ENCODE results near the gene BMP6. TPM values are rescaled to one million over a fixed set of nuclear protein-coding genes. Genes with fewer than 3 reads are reported as not detected.

BMP6 gene
- polyA plus RNA-seq, 3 donors = not detected

DNA sequence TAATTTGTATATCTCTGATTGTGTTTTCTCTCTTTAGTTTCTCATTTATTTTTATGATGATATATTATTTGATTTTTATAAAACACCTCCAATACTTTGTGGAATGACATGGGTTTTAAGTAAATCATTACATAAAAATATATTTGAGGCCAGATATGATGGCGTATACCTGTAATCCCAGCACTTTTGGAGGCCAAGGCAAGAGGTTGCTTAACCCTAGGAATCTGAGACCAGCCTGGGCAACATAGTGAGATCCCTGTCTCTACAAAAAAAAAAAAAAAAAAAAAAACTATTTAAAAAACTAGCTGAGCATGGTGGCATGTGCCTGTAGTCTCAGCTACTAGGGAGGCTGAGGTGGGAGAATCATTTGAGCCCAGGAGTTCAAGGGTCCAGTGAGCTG is 87.3 kb downstream of the BMP6 start:
- no peak overlapping the region for H3K27ac Mint-ChIP-seq

GRCh38 chr6:7813704-7814103 is 87.8 kb downstream of the BMP6 start:
- Histone ChIP-seq H2AFZ (ENCODE audit: insufficient read depth, low read depth, low read length, poor library complexity, severe bottlenecking) (no peak overlapping the region), H3K27ac (ENCODE audit: low read depth in 1 of 2, low read length in 2 of 2) (no peak overlapping the region), H3K27me3 (ENCODE audit: control insufficient read depth in 2 of 2, insufficient read depth in 2 of 2, low read length in 2 of 2) (no peaks in the 10 kb centered on the region), H3K79me2 (ENCODE audit: insufficient read depth, low read length) (no peaks in the 10 kb centered on the region), H3K36me3 (replicated peaks in 1 of 2; ENCODE audit: control insufficient read depth in 1 of 2, insufficient read depth in 2 of 2, low read length in 2 of 2) (no peaks in the 10 kb centered on the region), H3K4me3 (replicated peaks in 1 of 3; ENCODE audit: low read depth in 2 of 3, low read length in 3 of 3) (no peak overlapping the region), H3K9me3 (replicated peaks in 1 of 2; ENCODE audit: control insufficient read depth in 1 of 2, insufficient read depth in 1 of 2, low read length in 2 of 2) (no peaks in the 10 kb centered on the region), H3K9ac (ENCODE audit: insufficient read depth, low read length, poor library complexity, severe bottlenecking) (no peak overlapping the region), H3K4me2 (replicated peaks; ENCODE audit: extremely low read depth, low read length, poor library complexity, severe bottlenecking) (no peak overlapping the region), H3K4me1 (ENCODE audit: control insufficient read depth in 1 of 2, insufficient read depth in 2 of 2, low read length in 2 of 2) (no peaks in the 10 kb centered on the region), H4K20me1 (ENCODE audit: insufficient read depth, low read length) (no peaks in the 10 kb centered on the region)
- Mint-ChIP-seq H3K4me1 (no peaks in the 10 kb centered on the region), H3K27ac (no peak overlapping the region), H3K9me3 (peaks cover 0 to 2% (median 0%) of the 10 kb centered on the region in 7 donors), H3K36me3 (no peaks in the 10 kb centered on the region), H3K4me3 (no peak overlapping the region), H3K27me3 (ENCODE audit: low read depth in 3 of 3) (peaks cover 0 to 3% (median 1%) of the 10 kb centered on the region in 3 donors)
- intact Hi-C loops (cut with micrococcal nuclease) = no loop called here
- TF ChIP-seq, protein P1, sequence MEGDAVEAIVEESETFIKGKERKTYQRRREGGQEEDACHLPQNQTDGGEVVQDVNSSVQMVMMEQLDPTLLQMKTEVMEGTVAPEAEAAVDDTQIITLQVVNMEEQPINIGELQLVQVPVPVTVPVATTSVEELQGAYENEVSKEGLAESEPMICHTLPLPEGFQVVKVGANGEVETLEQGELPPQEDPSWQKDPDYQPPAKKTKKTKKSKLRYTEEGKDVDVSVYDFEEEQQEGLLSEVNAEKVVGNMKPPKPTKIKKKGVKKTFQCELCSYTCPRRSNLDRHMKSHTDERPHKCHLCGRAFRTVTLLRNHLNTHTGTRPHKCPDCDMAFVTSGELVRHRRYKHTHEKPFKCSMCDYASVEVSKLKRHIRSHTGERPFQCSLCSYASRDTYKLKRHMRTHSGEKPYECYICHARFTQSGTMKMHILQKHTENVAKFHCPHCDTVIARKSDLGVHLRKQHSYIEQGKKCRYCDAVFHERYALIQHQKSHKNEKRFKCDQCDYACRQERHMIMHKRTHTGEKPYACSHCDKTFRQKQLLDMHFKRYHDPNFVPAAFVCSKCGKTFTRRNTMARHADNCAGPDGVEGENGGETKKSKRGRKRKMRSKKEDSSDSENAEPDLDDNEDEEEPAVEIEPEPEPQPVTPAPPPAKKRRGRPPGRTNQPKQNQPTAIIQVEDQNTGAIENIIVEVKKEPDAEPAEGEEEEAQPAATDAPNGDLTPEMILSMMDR (IDR thresholded peaks at IDR 0.05) = no peak
- whole genome bisulfite sequencing (ENCODE audit: insufficient coverage) = 96% methylated on average over 3 of the region's 3 CpGs
- no peak for DNase-seq

More for the DNA sequence above, 87.3 kb downstream of the BMP6 start:
- Mint-ChIP-seq H3K36me3 (no peaks in the 10 kb centered on the region), H3K4me1 (no peaks in the 10 kb centered on the region), H3K4me3 (no peak overlapping the region), H3K27me3 (ENCODE audit: low read depth in 3 of 3) (peaks cover 0 to 3% (median 1%) of the 10 kb centered on the region in 3 donors), H3K9me3 (peaks cover 0 to 2% (median 0%) of the 10 kb centered on the region in 7 donors)
- no peaks in the 10 kb centered on the region for H3K4me1 ChIP-seq (ENCODE audit: control insufficient read depth in 1 of 2, insufficient read depth in 2 of 2, low read length in 2 of 2)
- no peaks in the 10 kb centered on the region for H3K9me3 ChIP-seq (replicated peaks in 1 of 2; ENCODE audit: control insufficient read depth in 1 of 2, insufficient read depth in 1 of 2, low read length in 2 of 2)
- no CpG with 5 or more reads among the region's 1 CpG for WGBS (ENCODE audit: insufficient coverage)
- H3K27ac ChIP-seq (ENCODE audit: low read depth in 1 of 2, low read length in 2 of 2) = no peak overlapping the region
- no peaks in the 10 kb centered on the region for H3K79me2 ChIP-seq (ENCODE audit: insufficient read depth, low read length)
- TF ChIP-seq, protein P1 (IDR thresholded peaks at IDR 0.05) = no peak
- no peak overlapping the region for H3K4me2 ChIP-seq (replicated peaks; ENCODE audit: extremely low read depth, low read length, poor library complexity, severe bottlenecking)
- no peak overlapping the region for H2AFZ ChIP-seq (ENCODE audit: insufficient read depth, low read depth, low read length, poor library complexity, severe bottlenecking)
- DNase-seq = no peak
- H3K27me3 ChIP-seq (ENCODE audit: control insufficient read depth in 2 of 2, insufficient read depth in 2 of 2, low read length in 2 of 2) = no peaks in the 10 kb centered on the region
- H3K36me3 ChIP-seq (replicated peaks in 1 of 2; ENCODE audit: control insufficient read depth in 1 of 2, insufficient read depth in 2 of 2, low read length in 2 of 2) = no peaks in the 10 kb centered on the region
- H3K4me3 ChIP-seq (replicated peaks in 1 of 3; ENCODE audit: low read depth in 2 of 3, low read length in 3 of 3) = no peak overlapping the region
- H3K9ac ChIP-seq (ENCODE audit: insufficient read depth, low read length, poor library complexity, severe bottlenecking) = no peak overlapping the region
- intact Hi-C loops (cut with micrococcal nuclease) = no loop called here
- H4K20me1 ChIP-seq (ENCODE audit: insufficient read depth, low read length) = no peaks in the 10 kb centered on the region

Data from CD14-positive monocyte (primary cell).